ENCODE results near the gene CABP2.

- TF ChIP-seq TAF1 (IDR thresholded peaks at IDR 0.05; ENCODE audit: low read depth): no peak
- TF ChIP-seq MAX (IDR thresholded peaks at IDR 0.05): no peak
Measured at GRCh38 chr11:67489885-67490726, 33.1 kb downstream of the CABP2 start.
